ENCODE results near the gene LYSMD4. TPM values are rescaled to one million over a fixed set of nuclear protein-coding genes. Genes with fewer than 3 reads are reported as not detected.
"Not testable (repeated sequence)": the region's sequence is repeated elsewhere in the genome, so short reads cannot be mapped to it uniquely, and the experiment has no call there.

LYSMD4 gene
- 1 to 10 TPM; 4.5 to 6.2 (median 5.5) TPM for total RNA-seq

- no peaks in the 10 kb centered on the region for H3K27me3 Mint-ChIP-seq (ENCODE audit: low read depth)
- DNase-seq (peak; percentile 99), ATAC-seq (peak; percentile 99)
- peaks cover 14% of the 10 kb centered on the region for H3K4me1 Mint-ChIP-seq (ENCODE audit: low read depth)
- H3K9me3 Mint-ChIP-seq, result no peaks in the 10 kb centered on the region
- H3K4me3 Mint-ChIP-seq, result peak within 1 kb of the TSS; percentile 82
- no peaks in the 10 kb centered on the region for H3K36me3 Mint-ChIP-seq (ENCODE audit: insufficient read depth)
These were observed at the start of gene LYSMD4 for GRCh38 chr15:99733268-99734039. LYSMD4 (minus strand) TSS chr15:99733437; CDS start chr15:99731999, 1,438 bp downstream.

GRCh38 chr15:99782029-99782428, 48.8 kb upstream of the LYSMD4 start:
- not testable (repeated sequence) for H3K36me3 Mint-ChIP-seq (ENCODE audit: insufficient read depth); H3K9me3 Mint-ChIP-seq; H3K27me3 Mint-ChIP-seq (ENCODE audit: low read depth); H3K4me3 Mint-ChIP-seq; DNase-seq; H3K4me1 Mint-ChIP-seq (ENCODE audit: low read depth); ATAC-seq

- DNase-seq, result no peak
- ATAC-seq, result no peak
- Mint-ChIP-seq H3K4me1 (ENCODE audit: low read depth) (no peaks in the 10 kb centered on the region), H3K27me3 (ENCODE audit: low read depth) (peaks cover under 1% of the 10 kb centered on the region), H3K4me3 (no peak overlapping the region), H3K36me3 (ENCODE audit: insufficient read depth) (no peaks in the 10 kb centered on the region), H3K9me3 (no peaks in the 10 kb centered on the region)
These were observed 43.9 kb upstream of the LYSMD4 start for GRCh38 chr15:99777144-99777543.

DNA sequence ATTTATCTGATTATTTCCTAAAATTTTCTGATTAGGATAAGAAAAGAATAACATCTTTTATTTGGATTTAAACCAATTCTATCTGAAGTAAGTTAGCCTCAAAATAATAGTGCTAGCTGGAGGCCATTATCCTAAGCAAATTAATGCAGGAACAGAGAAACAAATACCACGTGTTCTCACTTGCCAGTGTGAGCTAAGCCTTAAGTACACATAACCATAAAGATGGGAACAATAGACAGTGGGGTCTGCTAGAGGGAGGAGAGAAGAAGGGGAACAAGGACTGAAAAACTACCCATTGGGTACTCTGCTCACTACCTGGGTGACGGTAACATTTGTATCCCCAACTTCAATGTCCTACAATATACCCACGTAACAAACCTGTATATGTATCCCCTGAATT, 31.3 kb upstream of the LYSMD4 start:
- no peaks in the 10 kb centered on the region for H3K4me1 Mint-ChIP-seq (ENCODE audit: low read depth)
- peaks cover 4% of the 10 kb centered on the region for H3K27me3 Mint-ChIP-seq (ENCODE audit: low read depth)
- DNase-seq, result no peak
- ATAC-seq, result no peak
- no peaks in the 10 kb centered on the region for H3K9me3 Mint-ChIP-seq
- no peak overlapping the region for H3K4me3 Mint-ChIP-seq
- no peaks in the 10 kb centered on the region for H3K36me3 Mint-ChIP-seq (ENCODE audit: insufficient read depth)

GRCh38 chr15:99763827-99764226, 30.6 kb upstream of the LYSMD4 start:
- ATAC-seq (no peak), DNase-seq (no peak)
- Mint-ChIP-seq H3K27me3 (ENCODE audit: low read depth) (peaks cover 4% of the 10 kb centered on the region), H3K36me3 (ENCODE audit: insufficient read depth) (no peaks in the 10 kb centered on the region), H3K4me3 (no peak overlapping the region), H3K9me3 (no peaks in the 10 kb centered on the region), H3K4me1 (ENCODE audit: low read depth) (no peaks in the 10 kb centered on the region)

DNA sequence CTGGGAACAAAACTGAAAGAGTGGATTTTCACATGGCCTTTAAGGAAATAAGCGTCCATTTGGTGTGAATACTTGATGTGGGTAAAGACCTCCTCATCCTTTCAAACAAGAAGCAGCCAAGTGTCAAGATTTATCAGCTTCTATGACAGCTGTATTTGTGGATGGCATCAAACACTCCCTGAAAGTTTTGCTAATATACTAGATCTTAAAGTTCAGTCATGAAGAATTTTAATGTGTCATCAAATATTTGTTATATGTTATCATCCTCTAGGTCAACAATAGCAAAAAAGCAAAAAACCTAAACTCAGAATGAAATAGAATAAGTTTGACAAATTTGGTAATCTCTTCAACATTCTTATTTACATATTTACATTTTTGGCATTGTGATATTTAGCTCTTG, 29.1 kb upstream of the LYSMD4 start:
- H3K4me1 Mint-ChIP-seq (ENCODE audit: low read depth), result no peaks in the 10 kb centered on the region
- no peaks in the 10 kb centered on the region for H3K9me3 Mint-ChIP-seq
- ATAC-seq (no peak), DNase-seq (no peak)
- H3K36me3 Mint-ChIP-seq (ENCODE audit: insufficient read depth), result no peaks in the 10 kb centered on the region
- no peak overlapping the region for H3K4me3 Mint-ChIP-seq
- peaks cover 6% of the 10 kb centered on the region for H3K27me3 Mint-ChIP-seq (ENCODE audit: low read depth)

DNA sequence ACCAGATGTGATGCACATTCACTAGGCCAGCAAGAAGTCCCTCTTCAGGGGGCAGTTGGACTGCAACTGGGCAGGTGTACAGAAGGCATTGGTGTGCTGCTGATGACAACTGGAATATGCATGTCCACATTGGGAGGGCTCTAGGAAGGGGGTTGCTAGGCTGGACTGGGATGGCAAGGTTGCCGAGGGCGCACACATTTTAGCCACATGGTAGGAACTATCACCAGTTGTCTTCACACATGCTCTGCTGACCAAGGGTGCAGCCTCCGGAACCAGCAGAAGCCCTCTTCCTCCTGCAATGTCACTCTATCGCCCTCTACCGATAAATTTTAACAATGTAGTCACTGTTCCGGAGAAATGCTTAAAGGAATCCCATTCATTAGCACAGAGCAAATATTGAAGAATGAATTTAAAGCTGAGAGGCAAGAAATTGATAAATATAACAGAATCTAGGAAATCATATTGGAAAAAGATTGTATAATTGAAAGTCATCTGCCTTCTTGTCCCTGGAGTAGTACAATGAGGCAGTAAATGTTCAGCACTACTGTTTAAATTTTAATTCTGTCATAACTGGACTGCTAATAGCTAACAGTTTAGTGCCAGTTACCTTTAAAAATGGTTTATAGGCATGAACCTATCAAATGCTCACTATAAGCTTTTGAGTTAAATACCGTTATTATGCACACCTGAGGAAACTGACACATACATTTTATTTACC, 22.6 kb upstream of the LYSMD4 start:
- Mint-ChIP-seq H3K9me3 (no peaks in the 10 kb centered on the region), H3K27me3 (ENCODE audit: low read depth) (peaks cover 6% of the 10 kb centered on the region), H3K4me3 (no peak overlapping the region), H3K36me3 (ENCODE audit: insufficient read depth) (no peaks in the 10 kb centered on the region), H3K4me1 (ENCODE audit: low read depth) (peaks cover 3% of the 10 kb centered on the region)
- DNase-seq (no peak), ATAC-seq (peak; percentile 77 to 83)

GRCh38 chr15:99753066-99753465, 19.8 kb upstream of the LYSMD4 start:
- H3K4me1 Mint-ChIP-seq (ENCODE audit: low read depth), result peaks cover 3% of the 10 kb centered on the region
- no peaks in the 10 kb centered on the region for H3K36me3 Mint-ChIP-seq (ENCODE audit: insufficient read depth)
- H3K27me3 Mint-ChIP-seq (ENCODE audit: low read depth), result no peaks in the 10 kb centered on the region
- no peak overlapping the region for H3K4me3 Mint-ChIP-seq
- DNase-seq (no peak), ATAC-seq (no peak)
- no peaks in the 10 kb centered on the region for H3K9me3 Mint-ChIP-seq

DNA sequence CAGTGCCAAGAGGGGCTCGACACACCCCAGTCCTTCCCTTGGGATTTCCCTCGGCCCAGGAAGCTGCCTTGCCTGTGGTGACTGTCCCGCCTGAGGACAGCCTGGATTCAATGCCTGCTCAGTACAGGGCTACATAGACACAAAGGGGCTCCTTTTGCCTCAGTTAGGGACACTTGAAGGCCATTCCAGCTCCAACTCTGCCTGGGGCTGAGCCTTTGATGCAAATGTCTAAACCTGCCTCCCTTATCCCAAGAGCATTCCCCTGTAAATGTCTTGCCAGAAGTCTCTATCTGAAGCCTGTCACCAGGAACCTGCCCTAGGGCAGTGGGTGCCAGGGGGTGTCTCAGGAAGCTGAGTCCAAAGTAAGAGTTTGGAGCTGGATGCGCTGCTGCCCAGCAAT, 19.3 kb upstream of the LYSMD4 start:
- no peak for ATAC-seq
- Mint-ChIP-seq H3K36me3 (ENCODE audit: insufficient read depth) (no peaks in the 10 kb centered on the region), H3K4me3 (no peak overlapping the region)

GRCh38 chr15:99750326-99750725, 17.1 kb upstream of the LYSMD4 start:
- H3K27me3 Mint-ChIP-seq (ENCODE audit: low read depth); DNase-seq; H3K9me3 Mint-ChIP-seq; H3K36me3 Mint-ChIP-seq (ENCODE audit: insufficient read depth); H3K4me3 Mint-ChIP-seq; H3K4me1 Mint-ChIP-seq (ENCODE audit: low read depth); ATAC-seq: not testable (repeated sequence)

More for the DNA sequence above, 19.3 kb upstream of the LYSMD4 start:
- H3K9me3 Mint-ChIP-seq, result no peaks in the 10 kb centered on the region
- peaks cover 3% of the 10 kb centered on the region for H3K4me1 Mint-ChIP-seq (ENCODE audit: low read depth)
- no peak for DNase-seq
- H3K27me3 Mint-ChIP-seq (ENCODE audit: low read depth), result no peaks in the 10 kb centered on the region

GRCh38 chr15:99749386-99749785, 16.1 kb upstream of the LYSMD4 start:
- H3K27me3 Mint-ChIP-seq (ENCODE audit: low read depth), result peaks cover 2% of the 10 kb centered on the region
- H3K9me3 Mint-ChIP-seq, result no peaks in the 10 kb centered on the region
- no peak for DNase-seq
- H3K4me3 Mint-ChIP-seq, result no peak overlapping the region
- no peaks in the 10 kb centered on the region for H3K4me1 Mint-ChIP-seq (ENCODE audit: low read depth)
- no peak for ATAC-seq
- H3K36me3 Mint-ChIP-seq (ENCODE audit: insufficient read depth), result no peaks in the 10 kb centered on the region

DNA sequence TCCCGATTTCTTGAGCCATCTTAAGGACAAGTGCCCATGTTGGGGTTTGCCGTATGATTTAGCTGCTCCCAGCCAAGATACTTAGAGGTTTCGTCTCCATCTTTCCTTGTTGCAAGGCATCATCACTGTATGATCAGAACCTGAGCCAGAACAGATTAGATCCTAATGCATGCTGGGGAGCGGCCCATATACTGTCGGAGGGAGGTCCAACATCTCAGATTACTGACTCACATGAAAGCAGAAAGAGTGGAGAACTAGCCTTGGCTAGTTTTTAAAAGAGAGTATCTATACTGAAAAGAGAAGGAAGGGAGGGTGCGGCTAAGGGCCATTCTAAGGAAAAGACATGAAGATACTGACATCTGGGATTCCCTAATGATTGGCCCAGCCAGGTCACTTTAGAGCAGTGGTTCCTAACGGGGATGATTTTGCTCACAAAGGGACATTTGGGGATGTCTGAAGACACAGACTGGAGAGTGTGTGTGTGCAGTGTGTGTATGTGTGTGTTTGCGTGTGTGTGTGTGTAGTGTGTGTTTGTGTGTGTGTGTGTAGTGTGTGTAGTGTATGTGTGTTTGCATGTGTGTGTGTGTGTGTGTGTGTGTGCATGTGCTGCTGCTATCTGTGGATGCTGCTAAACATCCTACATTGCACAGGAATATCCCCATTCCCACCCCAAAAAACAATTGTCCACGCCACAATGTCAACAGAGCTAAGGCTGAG, 12.3 kb upstream of the LYSMD4 start:
- no peaks in the 10 kb centered on the region for H3K4me1 Mint-ChIP-seq (ENCODE audit: low read depth)
- no peaks in the 10 kb centered on the region for H3K9me3 Mint-ChIP-seq
- H3K27me3 Mint-ChIP-seq (ENCODE audit: low read depth), result peaks cover 2% of the 10 kb centered on the region
- no peak for ATAC-seq
- H3K4me3 Mint-ChIP-seq, result no peak overlapping the region
- no peaks in the 10 kb centered on the region for H3K36me3 Mint-ChIP-seq (ENCODE audit: insufficient read depth)
- DNase-seq, result no peak

DNA sequence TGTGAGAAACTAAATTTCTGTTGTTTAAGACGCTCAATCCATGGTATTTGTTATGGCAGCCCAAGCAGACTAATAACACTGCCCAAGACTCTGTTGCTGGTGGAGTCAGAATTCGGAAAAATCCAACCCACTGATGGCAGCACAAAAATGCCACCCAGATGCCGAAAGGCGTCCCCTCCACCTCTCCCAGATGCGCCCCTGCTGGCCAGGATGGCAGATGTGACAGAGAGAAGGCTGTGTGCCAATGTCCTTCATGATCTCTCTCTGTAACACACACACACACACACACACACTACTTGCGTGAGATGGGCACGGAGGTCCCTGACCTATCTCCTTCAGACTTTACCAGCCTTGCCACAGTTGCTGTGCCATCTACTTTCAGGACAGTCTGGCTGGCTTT, 10.9 kb upstream of the LYSMD4 start:
- peaks cover 2% of the 10 kb centered on the region for H3K27me3 Mint-ChIP-seq (ENCODE audit: low read depth)
- no peak for ATAC-seq
- DNase-seq, result no peak
- no peak overlapping the region for H3K4me3 Mint-ChIP-seq
- no peaks in the 10 kb centered on the region for H3K36me3 Mint-ChIP-seq (ENCODE audit: insufficient read depth)
- no peaks in the 10 kb centered on the region for H3K9me3 Mint-ChIP-seq
- no peaks in the 10 kb centered on the region for H3K4me1 Mint-ChIP-seq (ENCODE audit: low read depth)

DNA sequence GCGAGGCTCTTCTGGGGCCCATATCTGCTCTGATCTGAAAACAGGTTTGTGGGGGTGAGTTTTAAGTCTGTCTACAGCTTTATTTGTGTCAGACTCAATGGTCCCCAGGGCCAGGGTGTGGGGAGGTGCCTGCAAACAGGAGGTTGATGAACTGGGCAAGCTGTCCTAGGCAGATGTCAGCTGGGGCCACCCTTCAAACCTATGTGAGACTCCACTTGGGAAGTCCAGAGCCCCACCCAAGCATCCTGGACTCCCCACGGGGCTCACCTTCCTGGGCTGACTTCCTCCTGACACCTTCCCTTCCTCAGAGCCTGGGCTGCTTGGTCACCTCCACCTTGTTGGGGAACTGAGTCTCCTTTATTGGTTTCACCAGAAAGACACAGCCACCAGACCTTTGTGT, 8.6 kb upstream of the LYSMD4 start:
- Mint-ChIP-seq H3K4me3 (no peak overlapping the region), H3K36me3 (ENCODE audit: insufficient read depth) (no peaks in the 10 kb centered on the region), H3K4me1 (ENCODE audit: low read depth) (no peaks in the 10 kb centered on the region), H3K27me3 (ENCODE audit: low read depth) (peaks cover 2% of the 10 kb centered on the region), H3K9me3 (no peaks in the 10 kb centered on the region)
- ATAC-seq, result no peak
- DNase-seq, result no peak

Measured in activated T-cell treated with anti-CD3 and anti-CD28 coated beads, Interleukin-2, amount 50 U/mL, for 4 hours (primary cell).